ENCODE data around the gene KCNK5.

KCNK5 gene

DNA sequence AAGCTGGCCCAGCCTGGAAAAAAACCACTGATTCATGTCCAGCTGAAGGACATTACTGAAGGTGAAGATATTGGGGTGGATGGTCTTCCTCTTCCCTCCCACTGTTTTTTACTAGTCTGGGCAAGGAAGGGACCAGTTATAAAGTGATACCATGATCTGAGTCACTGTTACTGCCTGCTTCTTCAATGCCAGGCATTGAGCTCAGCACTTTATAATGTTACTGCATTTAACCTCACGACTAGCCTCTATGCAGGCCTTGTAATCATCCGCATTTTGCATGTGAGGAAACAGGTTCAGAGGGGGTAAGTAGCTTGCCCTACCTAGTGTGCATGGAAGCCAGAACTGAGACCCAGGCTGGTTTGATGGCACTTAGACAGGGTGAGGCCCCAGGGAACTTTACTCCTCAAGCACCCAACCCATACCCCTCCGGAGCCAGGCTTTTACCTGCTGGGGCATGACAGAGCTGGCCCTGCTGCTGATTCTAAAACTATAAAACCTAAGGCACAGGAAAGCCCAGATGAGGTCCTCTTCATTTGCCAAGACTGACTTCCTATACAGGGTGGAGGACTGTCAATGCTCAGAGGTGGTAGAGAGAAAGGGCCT lies 11.0 kb upstream of the KCNK5 start:
- no peak for DNase-seq

DNA sequence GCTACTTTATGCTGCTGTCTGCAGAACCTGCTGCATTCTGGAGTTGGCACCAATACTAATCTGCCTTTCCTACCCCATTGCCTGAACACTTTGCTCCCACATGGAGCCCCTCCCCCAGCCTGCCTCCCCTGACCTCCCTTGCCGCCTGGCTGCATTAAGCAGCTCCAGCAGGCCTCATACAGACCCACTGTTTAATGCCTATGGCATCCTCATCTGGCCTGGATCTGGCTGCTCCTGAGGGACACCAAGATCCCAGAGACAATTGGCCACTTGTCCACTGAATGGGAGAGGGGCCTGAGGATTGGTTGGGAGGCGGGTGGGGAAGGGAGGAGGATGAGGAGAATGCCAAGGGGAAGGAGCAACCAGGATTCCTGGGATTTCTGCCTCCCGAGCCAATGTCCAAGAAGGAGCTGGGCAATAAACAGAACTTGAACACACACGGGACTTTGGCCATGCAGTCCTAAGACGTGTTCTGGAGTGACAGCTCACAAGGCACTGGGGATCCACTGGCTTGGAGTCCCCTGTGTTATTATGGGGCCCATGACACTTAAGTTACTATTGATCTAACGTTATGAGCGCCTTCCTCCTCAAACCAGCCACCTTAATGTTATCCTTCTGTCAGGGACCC lies 10.4 kb upstream of the KCNK5 start:
- no peak for DNase-seq

DNA sequence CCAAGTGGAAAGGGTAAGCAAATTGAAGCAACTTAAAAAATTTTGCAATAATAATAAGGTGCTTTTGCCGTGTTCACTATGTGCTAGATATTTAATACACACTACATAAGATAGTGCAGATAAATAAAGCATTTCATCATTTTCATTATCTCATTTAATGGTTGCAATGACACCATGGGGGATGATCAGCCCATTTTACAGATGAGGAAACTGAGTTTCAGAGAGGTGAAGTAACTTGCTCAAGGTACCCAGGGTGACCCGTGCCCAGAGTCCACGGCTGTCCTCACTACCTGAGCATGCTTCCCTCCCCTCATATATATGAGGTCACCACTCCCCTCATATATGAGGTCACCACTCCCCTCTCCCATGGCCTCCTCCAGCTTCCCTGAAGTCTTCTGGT lies 7.5 kb upstream of the KCNK5 start:
- no peak for DNase-seq

DNA sequence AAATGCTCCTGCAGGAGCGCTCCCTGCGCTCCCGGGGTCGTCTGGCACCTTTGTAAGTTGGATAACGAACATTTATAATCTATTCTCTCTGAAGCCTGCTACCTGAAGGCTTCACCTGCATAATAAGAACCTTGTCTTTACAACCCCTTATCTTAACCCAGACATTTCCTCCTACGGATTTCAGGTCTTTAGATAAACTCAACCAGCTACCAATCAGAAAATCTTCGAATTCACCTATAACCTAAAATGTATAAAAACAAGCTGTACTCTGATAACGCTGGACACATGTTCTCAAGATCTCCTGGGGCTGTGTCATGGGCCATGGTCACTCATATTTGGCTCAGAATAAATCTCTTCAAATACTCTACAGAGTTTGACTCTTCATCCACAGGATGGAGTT lies 4.1 kb upstream of the KCNK5 start:
- no peak for DNase-seq

DNA sequence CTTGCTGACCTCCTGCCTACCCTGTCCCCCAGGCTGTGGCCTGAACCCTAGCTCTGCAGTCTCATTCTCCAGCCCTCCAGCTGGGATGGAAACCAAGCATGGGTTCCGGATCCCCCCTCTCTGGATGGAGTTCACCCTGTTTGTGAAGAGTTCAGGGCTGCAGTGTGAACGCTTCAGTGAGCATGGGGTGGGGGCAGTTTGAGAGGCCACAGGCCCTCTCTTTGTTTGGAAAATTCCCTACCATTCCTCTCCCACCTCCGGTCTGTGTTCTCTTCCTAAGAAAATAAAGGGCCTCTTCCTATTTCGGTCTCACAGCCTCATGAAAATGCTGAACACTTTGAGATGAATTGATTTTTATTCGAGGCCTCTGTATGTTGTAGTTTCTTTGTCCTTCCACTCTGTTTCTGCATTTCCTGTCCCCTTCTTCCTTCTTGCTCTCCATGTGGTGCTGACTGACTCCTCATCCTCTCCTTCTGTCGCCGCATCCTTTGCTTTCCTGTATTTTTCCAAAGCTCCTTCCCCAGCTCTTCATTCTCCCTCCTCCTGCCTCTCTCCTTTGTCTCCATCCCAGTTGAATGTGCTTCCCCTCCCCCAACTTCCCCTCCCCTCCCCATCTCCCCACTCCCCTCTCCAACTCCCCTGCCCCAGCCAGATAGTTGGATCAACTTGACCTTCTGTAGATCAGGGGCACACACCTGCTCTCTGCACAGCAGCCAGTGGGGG lies 2.4 kb upstream of the KCNK5 start:
- no peak for DNase-seq

DNA sequence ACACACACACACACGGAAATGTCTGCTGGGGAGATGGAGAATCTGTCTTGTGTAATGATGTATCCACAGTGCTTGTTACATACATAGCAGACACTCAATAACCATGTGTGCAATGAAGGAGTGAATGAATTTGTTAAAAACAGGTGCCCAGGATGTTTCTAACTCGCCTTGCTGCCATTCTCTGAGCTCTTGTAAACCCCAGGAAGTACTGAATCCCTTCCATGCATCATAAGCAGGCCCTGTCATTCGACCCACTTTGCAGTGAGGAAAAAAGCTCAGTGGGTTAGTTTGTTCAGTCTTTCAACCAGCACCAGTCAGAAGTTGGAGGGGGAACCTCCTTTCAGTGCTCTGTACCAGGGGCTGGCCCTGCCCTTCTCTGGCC lies 1.4 kb upstream of the KCNK5 start:
- DNase-seq, result no peak

DNA sequence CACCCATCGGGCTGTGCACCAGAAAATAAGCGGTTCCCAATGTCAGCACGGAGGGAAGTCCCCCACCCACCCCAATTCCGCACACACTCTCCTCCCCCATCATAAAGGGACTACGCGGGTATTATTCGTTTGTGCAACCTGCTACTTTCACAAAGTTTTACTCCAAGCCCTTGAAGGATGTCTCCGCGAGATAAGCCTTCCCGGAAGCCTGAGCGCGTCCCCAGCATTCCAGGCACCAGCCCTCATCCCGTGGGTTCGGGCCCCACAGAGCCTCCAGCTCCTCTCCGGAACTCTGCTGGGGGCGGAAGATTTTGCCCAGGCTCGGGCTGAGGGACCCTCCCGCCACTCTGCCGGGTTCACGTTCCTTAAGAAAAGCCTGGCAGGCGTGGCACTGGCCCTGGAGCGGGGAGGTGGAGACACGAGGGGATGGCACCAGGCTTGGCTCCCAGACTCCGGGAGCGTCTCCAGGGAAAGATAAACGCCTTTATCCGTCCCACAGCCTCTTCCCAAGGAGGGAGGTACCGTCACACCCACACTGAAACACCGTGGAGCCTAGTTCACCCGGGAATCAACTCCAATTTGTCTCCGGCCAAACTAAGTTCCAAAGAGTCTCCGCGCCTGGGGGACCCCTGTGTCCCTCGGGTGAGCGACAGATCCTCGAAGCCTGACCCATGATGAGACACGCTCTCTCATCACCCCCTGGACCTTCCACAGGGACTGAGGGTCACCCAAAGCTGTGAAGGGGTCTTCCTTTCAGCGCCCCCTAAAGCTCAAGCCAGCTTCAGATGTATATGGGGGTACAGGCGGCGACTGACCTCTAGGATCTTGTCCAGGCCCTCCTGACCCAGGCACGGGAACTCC lies 934 bp downstream of the KCNK5 start:
- no peak for DNase-seq

DNA sequence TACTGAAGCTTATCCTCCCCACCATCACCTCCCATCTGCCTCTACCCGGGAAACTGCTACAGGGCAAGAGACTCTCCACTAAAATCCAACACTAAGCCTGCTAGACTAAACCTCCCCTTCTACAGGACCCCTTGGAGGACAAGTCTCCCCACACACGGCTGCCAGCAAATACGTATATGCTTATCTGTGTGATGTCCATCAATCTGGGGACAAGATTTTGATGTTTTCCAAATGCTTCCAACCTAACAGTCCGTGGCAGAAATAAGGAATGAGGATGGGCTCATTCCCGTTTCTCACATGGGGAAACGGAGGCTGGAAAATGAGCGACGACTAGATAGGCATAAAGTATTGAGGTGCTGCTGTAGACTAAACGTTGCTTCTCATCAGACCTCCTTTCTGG lies 1.8 kb downstream of the KCNK5 start:
- DNase-seq, result no peak

DNA sequence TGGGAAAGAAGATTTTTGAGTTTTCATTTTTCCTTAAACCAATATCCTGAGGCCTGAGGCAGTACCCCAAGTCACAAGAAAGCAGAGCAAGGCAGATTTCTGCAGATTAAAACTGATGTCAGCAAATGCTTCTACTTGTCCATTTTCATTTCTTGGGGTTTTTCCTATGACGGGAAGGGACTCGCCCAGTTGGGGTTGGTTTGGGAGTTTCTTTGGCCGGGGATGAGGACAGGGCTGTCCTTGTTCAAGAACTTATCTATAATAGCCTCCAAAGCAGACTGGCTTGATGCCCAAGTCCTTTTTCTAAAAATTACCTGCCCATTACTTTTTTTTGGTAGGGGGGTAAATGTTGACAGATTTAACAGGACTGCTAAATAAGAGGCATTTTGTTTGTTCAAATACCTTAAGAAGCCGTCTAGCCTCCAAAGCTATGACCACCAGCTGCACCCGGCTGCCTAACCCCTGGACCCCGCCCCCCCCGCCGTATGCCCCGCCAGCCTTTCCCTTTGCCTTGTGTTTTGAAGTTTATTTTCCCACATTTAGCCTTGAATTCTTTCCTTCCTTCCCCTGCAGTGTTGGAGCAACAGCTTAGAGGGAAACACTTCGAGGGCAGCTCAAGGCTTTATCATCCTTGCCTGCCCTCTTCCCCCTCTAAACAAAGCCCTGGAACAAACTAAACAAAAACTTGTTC lies 2.5 kb downstream of the KCNK5 start:
- no peak for DNase-seq

DNA sequence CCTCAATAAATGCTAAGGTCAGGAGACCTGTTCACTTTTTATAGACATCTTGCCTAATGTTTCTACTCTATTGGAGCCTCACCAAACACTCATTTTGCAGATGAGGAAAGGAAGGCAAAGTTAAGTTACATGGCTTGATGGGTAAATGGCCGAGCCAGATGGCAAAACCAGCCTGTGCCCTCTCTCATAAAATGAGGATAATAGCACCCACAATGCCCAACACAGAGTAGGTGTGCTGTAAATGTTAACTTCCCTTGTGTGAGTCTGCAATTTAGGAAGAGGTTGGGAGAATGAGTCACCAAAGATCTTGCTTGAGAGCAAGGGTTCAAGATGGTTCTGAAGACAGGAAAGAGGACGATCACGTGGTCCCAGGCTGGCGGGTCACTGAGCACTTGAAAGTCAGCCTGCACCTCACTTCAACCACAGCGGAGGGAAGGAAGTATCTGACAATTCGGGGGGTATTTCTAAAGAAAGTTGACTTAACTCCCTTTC lies 3.3 kb downstream of the KCNK5 start:
- DNase-seq, result no peak

DNA sequence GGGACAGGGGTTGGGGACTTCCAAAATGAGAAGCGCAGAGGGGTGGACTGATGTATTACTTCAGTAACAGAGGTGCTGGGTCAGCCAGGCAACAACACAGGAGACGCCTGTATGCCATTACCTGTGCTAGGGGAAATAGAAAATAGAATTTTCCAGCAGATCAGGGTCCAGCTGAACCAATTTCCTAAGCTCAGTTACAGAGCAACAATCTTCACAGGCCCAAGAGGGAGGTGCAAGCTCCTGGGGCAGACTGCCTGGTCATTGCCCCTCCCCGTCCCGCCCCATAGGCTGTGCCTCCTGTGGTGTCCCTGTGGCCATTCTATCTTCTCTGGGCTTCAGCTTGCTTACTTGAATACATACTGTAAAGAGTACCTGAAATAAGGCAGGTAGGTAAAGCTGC lies 3.7 kb downstream of the KCNK5 start:
- DNase-seq, result no peak

DNA sequence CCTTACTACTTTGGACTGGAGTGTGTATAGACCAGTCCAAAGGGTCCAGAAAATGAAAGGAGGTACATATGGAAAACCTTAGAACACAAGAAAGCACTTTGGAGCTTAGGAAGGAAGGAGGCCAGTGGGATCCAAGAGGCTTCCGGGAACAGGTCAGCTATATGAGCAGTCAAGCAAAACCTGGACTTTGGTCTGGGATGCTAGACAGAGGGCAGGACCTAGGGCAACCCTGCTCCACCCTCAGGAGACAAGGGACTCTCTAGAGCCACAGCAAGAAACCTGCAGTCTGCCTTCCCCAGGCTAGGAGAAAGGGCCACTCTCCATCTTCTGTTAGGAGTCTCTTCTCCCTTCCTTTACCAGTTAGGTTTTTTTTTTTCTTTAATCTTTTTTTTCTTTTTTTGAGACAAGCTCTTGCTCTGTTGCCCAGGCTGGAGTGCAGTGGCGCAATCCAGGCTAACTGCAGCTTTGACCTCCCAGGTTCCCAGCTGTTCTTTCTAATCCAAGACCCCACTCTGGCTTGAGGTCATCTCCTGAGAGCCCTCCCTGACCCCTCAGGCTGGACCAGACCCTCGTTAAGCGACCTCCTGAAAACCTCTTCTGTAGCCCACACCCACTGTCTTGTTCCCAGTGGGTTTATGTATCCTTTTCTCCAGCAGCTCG lies 4.6 kb downstream of the KCNK5 start:
- DNase-seq, result no peak

DNA sequence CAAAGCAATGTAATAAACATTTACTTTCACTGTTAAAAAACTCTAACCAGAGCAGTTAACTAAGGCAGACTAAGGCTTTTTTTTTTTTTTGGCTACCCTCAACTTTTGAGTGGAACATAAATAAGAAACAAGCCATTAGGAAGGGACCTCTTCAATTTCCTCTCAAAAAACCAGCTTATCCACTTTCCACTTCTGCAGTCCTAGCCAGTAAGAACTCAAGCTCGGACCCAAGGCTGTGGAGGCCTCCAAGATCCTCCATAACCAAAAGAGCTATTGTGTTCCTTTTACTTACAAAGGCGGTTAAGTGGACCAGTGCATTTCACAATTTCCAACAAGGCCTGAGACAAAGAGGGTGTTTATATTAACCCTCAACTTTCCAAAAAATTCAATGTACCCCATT lies 5.3 kb downstream of the KCNK5 start:
- DNase-seq, result no peak

DNA sequence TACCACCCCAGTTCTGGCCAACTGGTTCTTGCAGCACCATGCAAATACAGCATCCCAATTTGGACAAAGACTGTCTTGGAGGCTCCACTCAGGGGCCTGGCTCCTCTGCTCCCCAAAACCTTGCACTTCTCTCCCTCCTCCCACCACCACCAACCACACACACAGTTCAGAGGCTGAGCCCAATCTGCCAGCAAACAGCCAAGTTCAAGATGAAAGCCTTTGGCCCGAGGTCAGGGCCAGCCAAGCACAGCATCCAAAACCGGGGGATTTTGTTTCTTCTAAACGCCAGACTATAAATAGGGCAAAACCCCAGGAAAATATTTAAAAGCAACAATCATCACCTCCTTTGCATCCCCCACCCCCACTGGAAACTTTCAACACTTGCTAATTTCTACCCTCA lies 5.7 kb downstream of the KCNK5 start:
- no peak for DNase-seq

DNA sequence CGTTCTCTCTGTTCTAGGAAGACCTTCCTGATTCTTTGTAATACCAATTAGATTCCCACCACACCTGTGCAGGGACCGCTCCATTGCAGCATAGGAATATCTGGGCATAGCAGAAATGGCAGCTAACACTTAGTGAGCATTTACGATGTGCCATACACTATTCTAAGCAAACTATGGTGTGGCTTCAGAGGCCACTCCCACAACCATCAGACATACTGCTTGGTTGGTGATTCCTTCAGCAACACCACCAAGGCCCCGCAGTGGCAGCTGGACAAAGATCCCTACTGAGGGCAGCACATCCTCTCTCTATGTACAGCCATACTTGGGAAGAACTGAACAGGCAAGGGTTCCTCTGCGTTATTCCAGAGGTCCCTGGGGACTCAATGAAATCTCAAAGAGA lies 6.2 kb downstream of the KCNK5 start:
- DNase-seq, result no peak

DNA sequence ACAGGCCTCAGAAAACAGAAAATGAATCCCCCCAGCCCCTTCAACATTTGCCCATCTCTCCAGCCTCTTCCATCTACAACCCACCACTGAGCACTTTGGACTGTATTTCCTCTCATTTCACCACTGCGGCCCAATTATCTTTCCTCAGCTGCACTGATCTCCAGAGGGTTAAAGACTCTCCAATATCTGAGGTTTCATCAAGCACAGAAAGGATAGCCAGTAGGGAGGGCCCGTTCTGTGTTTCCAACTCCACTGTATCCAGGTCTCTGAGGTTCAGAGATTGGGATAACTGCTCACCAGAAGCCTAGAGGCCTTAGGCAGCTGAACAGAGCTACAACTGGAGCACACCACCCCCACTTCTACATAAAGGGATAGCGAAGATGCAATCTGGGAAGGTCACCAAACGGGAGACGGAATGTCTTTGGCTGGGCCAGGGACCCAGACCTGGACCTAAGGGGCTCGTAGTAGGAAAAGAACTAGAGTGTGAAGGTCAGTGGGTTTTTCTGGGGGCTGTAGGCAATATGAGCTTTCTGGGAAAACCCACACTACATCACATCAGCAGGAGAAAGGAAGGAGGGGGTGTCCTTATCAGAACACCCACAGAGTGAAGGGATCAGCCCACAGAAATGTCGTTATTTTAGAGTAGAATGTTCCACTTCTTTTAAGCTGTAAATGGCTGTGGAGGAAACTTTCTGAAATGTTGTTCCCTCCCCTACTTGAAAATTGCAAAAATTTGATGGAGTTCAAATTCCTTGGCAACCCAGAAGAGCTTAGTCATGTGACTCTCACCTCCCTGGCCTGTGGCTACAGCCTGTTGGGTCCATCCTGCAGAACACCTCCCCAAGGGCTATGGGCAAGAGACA lies 7.3 kb downstream of the KCNK5 start:
- no peak for DNase-seq

DNA sequence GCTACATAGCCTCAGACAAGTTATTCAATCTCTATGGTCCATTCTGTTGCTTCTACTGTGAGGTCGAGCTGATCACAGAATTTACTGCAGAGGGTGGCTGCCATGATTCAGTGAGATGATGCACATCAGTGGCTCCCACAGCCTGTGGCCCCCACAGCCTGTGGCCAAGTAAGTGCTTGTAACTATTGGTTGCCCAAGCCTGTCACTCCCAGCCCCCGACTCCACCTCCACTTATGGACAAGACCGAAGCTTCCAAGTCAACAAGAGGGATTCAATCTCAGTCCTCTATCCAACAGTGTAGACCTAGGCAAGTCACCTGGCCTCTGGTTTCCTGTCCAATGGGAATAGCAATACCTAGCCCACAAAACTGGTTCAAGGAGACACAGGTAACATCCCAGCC lies 8.2 kb downstream of the KCNK5 start:
- no peak for DNase-seq

DNA sequence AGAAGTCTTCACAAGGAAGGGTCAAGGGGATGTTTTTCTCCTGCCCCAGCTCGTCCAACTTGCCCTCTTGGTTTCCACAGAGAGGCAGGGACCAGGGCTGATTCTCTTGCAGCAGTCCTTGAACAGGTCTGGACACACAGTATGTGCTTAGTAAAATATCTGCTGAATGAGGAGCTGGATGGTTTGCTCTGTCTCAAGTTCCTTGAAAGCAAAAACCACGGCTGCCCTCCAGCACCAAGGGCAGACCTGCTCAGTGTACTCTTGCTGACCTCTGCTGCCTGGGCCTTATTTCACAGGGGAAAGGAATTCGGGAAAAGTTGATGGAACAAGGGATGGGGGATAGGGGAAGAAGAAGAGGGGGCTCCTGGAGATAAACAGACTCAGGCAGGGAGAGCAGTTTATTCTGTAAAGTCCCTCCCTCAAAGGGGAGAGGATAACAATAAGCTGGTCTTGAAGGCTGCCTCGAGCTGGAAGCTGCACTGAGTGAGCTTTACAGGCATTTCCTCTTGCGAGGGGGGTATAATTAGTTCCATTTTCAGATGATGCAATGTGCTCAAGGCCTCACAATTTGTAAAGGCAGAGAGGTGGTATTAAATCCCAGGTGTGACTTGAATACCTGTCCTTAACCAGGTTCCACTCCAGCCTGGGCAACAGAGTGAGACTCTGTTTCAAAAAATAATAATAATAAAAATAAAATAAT lies 10.3 kb downstream of the KCNK5 start:
- peak; percentile 11 for DNase-seq

DNA sequence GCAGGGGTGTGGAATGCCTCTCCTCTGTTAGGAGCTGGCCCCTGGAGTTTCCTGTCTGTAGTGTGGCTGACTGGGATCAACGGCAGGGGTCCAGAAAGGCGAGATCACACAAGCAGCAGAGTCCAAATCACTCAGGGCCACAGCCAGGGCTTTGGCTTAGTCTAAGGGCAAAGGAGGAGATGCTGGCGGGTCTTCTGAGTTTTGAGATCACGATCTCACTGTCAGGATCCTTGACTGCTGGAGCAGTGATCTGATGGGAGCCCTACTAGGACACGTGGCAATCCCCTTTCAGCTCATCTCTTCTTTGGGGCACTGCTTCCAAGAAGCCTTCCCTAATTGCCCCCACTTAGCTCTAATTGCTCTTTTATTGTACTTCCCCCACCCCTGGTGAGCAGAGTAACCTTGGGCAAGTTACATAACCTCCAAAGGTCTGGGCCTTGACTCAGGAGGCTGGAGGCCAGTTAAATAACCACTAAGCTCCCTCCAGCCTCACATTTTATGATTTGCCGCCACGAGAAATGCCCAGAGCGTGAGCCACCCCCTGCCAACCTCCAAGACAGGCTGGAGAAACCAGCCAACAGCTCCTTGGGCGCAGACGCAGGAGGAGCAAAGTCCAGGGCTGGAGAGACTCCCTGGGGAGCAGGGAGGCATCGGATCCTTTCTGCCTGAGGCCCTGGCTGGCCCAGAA lies 12.0 kb downstream of the KCNK5 start:
- no peak for DNase-seq
